Erythroblast (primary cell): Measurements from ENCODE around the gene PTPRCAP.

Source experiments
- GATA1 ChIP-seq: IDR thresholded peaks from 2 replicates; pipeline ENCODE4 v1.6.1; 2011; ENCODE audit warnings: low read depth, mild to moderate bottlenecking, control low read depth, low read length, moderate library complexity
- POLR2A ChIP-seq: IDR thresholded peaks from 2 replicates; pipeline ENCODE4 v1.6.1; 2011; ENCODE audit warnings: mild to moderate bottlenecking, low read length

GRCh38 chr11:67456068-67456705 is 18.7 kb upstream of the PTPRCAP start:
- TF ChIP-seq POLR2A (no peak), GATA1 (no peak)
